ENCODE data around the gene SHMT2. TPM values are rescaled to one million over a fixed set of nuclear protein-coding genes. Genes with fewer than 3 reads are reported as not detected.
"Not testable (repeated sequence)": the region's sequence is repeated elsewhere in the genome, so short reads cannot be mapped to it uniquely, and the experiment has no call there.

SHMT2 gene
- total and polyA plus RNA-seq, 4 donors: 34.3 to 59.1 (median 51.9) TPM

DNA sequence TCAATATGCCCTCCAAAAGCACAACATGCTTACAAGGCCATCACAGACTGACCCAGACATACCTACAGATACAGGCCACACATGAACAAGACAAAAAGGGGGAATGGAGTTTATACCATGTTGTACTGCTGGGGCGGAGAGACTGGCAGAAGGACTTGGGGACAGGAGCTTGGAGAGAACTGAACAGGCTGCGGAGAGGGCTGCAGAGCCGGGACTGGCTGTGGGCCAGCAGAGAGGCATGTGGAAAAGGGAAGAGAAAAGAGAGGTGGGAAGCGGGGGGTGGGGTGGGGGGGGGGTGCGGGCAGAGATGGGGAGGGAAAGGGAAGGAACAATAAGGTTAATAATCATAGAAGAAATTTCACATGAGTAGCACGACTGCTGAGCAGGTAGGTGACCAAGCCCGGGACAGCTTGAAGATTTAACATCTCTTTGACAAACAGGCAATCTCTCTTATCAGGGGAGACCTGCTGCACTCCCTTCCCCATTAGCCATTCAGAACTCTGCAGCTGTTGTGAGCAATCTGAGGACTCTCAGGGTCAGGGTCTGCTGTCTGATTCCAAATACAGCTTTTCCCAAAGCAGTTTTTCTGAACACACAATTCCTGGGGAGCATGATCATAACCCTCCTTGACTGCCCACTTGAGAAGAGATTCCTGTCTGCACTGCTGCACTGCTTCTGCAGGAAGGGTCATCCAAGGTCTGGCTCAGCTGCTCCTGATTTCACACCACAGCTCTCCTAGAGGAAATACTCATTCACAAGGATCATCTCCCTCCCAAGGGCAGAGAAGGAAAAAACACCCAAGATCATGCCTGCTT is 43.0 kb downstream of the SHMT2 start:
- H3K36me3 ChIP-seq (ENCODE audit: control insufficient read depth in 1 of 2, insufficient read depth in 2 of 2, low read length in 1 of 2): peaks cover 2 to 6% of the 10 kb centered on the region in 2 donors
- H3K9me3 ChIP-seq (ENCODE audit: control insufficient read depth, low read length): no peaks in the 10 kb centered on the region
- no peak overlapping the region for H3K27ac ChIP-seq (ENCODE audit: low read depth in 1 of 2, low read length in 2 of 2)
- 60 to 66% methylated on average over 7 of the region's 7 CpGs for WGBS, 2 donors
- no peaks in the 10 kb centered on the region for H3K4me1 ChIP-seq (ENCODE audit: control insufficient read depth in 1 of 2, insufficient read depth in 2 of 2, low read length in 2 of 2)
- no peak overlapping the region for H3K4me3 ChIP-seq (ENCODE audit: low read length in 2 of 2)
- intact Hi-C loops (cut with DNase I): no loop called here
- DNase-seq (no peak), ATAC-seq (ENCODE audit: low FRiP score) (no peak)
- no peaks in the 10 kb centered on the region for H3K27me3 ChIP-seq (ENCODE audit: control insufficient read depth in 1 of 2, insufficient read depth in 2 of 2, low read length in 1 of 2)

DNA sequence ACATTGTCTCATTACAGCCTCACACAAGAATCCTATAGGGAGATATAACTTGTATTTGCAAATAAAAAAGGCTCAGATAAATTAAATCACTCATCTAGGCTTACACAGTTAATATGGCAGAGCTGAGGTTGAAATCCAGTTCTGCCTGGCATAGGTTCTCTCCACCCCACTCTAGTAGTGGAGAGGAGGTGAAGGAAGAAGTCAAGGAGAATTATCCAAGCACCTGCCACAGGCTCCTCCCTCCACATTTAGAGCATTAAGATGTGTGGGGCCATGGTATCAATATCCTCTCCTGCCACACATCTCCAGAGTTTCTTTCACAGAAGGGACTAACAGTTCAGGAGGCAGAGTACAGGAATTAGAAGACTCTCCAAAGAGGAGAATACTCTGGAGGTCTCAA is 44.0 kb downstream of the SHMT2 start:
- no peak for DNase-seq
- Histone ChIP-seq H3K27me3 (ENCODE audit: control insufficient read depth in 1 of 2, insufficient read depth in 2 of 2, low read length in 1 of 2) (no peaks in the 10 kb centered on the region), H3K4me3 (ENCODE audit: low read length in 2 of 2) (no peak overlapping the region), H3K36me3 (ENCODE audit: control insufficient read depth in 1 of 2, insufficient read depth in 2 of 2, low read length in 1 of 2) (peaks cover 0 to 2% of the 10 kb centered on the region in 2 donors), H3K9me3 (ENCODE audit: control insufficient read depth, low read length) (no peaks in the 10 kb centered on the region), H3K27ac (ENCODE audit: low read depth in 1 of 2, low read length in 2 of 2) (no peak overlapping the region), H3K4me1 (ENCODE audit: control insufficient read depth in 1 of 2, insufficient read depth in 2 of 2, low read length in 2 of 2) (no peaks in the 10 kb centered on the region)
- ATAC-seq (ENCODE audit: low FRiP score): no peak
- intact Hi-C loops (cut with DNase I): no loop called here

DNA sequence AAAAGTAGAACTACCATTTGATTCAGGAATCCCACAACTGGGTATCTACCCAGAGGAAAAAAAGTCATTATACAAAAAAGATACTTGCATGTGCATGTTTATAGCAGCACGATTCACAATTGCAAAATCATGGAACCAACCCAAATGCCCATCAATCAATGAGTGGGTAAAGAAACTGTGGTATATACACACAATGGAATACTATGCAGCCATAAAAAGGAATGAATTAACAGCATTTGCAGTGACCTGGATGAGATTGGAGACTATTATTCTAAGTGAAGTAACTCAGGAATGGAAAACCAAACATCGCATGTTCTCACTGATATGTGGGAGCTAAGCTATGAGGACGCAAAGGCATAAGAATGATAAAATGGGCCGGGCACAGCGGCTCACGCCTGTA is 46.7 kb downstream of the SHMT2 start:
- 97 to 99% methylated on average over 6 of the region's 6 CpGs for whole genome bisulfite sequencing, 2 donors
- intact Hi-C loops (cut with DNase I); H3K4me3 ChIP-seq (ENCODE audit: low read length in 2 of 2); H3K4me1 ChIP-seq (ENCODE audit: control insufficient read depth in 1 of 2, insufficient read depth in 2 of 2, low read length in 2 of 2); H3K27ac ChIP-seq (ENCODE audit: low read depth in 1 of 2, low read length in 2 of 2); ATAC-seq (ENCODE audit: low FRiP score); H3K9me3 ChIP-seq (ENCODE audit: control insufficient read depth, low read length); H3K36me3 ChIP-seq (ENCODE audit: control insufficient read depth in 1 of 2, insufficient read depth in 2 of 2, low read length in 1 of 2); DNase-seq; H3K27me3 ChIP-seq (ENCODE audit: control insufficient read depth in 1 of 2, insufficient read depth in 2 of 2, low read length in 1 of 2): not testable (repeated sequence)

DNA sequence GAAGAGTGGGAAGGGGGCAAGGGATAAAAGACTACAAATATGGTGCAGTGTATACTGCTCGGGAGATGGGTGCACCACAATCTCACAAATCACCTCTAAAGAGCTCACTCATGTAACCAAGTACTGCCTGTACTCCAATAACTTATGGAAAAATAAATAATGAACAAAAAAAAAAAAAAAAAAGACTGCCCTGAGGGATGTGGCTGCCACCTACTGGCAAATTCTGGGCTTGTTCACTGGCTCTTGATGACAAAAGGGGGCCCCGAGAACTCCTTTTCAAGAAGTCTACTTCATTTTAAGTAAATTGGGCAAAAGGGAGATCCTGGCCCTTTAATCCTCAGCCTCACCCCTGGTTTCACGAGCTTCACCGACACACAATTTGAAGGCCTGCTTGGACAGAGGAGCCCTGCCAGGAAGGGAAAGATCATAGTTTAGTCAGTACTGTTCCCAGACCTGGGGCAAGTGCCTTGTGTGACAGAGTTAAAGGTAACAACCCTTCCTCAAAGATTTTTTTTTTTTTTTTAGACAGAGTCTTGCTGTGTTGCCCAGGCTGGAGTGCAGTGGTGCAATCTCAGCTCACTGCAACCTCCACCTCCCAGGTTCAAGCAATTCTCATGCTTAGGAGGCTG is 47.5 kb downstream of the SHMT2 start:
- intact Hi-C loops (cut with DNase I): no loop called here
- no peaks in the 10 kb centered on the region for H3K9me3 ChIP-seq (ENCODE audit: control insufficient read depth, low read length)
- ATAC-seq (ENCODE audit: low FRiP score) (no peak), DNase-seq (no peak)
- H3K27ac ChIP-seq (ENCODE audit: low read depth in 1 of 2, low read length in 2 of 2): no peak overlapping the region
- H3K4me1 ChIP-seq (ENCODE audit: control insufficient read depth in 1 of 2, insufficient read depth in 2 of 2, low read length in 2 of 2): no peaks in the 10 kb centered on the region
- WGBS, 2 donors: 63 to 67% methylated on average over 4 of the region's 4 CpGs
- H3K36me3 ChIP-seq (ENCODE audit: control insufficient read depth in 1 of 2, insufficient read depth in 2 of 2, low read length in 1 of 2): peaks cover 0 to 4% of the 10 kb centered on the region in 2 donors
- no peaks in the 10 kb centered on the region for H3K27me3 ChIP-seq (ENCODE audit: control insufficient read depth in 1 of 2, insufficient read depth in 2 of 2, low read length in 1 of 2)
- H3K4me3 ChIP-seq (ENCODE audit: low read length in 2 of 2): no peak overlapping the region

DNA sequence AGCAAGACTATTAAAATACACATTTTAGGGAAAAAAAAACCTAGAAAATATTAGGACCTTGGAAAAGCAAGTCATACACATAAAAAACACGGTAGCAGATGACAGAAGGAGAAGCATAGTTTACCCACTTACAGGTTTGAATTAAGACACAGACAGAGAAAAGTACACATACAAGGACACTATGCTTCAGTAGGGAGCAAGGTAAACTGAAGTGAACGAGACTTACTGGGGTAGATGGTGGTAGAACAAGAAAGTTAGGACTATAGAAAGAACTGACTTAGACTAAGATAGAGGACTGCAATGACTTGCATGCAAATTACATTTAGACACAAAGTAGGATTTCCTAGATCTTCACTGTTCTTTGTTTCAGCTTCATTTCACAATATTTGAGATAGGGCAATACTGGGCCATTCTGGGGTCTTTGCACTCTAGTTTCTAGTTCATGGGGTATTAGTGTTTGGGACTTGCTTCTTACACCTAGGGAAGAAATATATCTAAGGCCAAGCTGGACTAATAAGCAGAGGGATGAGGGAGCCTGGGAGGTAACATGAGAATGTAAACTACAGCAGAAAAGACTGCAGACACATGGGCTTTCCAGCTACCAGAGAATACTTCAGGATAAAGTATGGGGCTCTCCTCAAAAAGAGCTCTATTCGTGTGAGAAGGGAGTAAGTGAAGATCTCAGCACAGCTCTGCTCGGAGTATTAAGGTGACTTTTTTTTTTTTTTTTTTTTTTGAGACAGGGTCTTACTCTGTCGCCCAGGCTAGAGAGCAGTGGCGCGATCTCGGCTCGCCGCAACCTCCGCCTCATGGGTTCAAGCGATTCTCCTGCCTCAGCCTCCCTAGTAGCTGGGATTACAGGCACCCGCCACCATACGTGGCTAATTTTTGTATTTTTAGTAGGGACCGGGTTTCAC is 49.2 kb downstream of the SHMT2 start:
- H3K9me3 ChIP-seq (ENCODE audit: control insufficient read depth, low read length): no peaks in the 10 kb centered on the region
- H3K4me3 ChIP-seq (ENCODE audit: low read length in 2 of 2): no peak overlapping the region
- H3K27ac ChIP-seq (ENCODE audit: low read depth in 1 of 2, low read length in 2 of 2): no peak overlapping the region
- H3K4me1 ChIP-seq (ENCODE audit: control insufficient read depth in 1 of 2, insufficient read depth in 2 of 2, low read length in 2 of 2): no peaks in the 10 kb centered on the region
- DNase-seq: no peak
- 92% methylated on average over 15 of the region's 15 CpGs for WGBS, 2 donors
- intact Hi-C loops (cut with DNase I): no loop called here
- H3K27me3 ChIP-seq (ENCODE audit: control insufficient read depth in 1 of 2, insufficient read depth in 2 of 2, low read length in 1 of 2): no peaks in the 10 kb centered on the region
- ATAC-seq (ENCODE audit: low FRiP score): no peak
- H3K36me3 ChIP-seq (ENCODE audit: control insufficient read depth in 1 of 2, insufficient read depth in 2 of 2, low read length in 1 of 2): peaks cover 1 to 7% of the 10 kb centered on the region in 2 donors

DNA sequence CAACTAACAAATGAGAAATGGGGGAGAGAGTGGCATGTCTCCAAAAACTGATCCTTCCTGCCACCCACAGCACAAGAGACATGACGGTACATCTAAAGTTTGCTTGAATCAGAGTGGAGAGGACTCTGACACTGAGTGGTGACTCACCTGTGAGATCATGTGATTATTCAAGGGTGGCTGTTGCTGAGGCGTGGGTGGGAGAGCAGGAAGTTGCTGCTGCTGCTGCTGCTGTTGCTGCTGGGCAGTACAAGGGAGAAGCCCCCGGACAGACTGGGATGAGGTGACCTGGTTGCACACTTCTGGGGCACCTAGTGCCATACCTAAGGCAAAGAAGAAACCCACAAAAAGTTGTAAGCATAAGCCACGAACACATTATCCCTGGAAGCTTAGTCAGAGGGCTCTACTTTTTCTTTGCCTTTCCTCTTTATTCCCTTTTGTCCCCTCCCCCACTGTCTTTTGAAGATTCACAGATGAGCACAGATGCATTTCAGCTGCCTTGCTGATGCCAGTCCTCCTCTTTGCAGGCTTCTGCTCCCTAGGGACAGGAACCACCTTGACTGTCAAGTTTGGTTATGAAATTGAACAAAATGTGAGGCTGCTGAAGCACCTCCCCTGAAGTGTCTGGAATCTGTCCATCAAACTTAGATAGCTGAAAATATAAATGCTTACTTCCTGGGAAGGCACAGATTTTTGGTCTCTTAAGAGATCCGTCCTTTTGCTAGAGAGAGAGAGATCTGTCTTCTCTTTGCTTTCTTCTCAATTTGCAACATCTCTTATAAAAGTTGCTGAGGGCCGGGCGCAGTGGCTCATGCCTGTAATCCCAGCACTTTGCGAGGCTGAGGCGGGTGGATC is 50.9 kb downstream of the SHMT2 start:
- WGBS, 2 donors: 67% methylated on average over 9 of the region's 9 CpGs
- peak in 1 of 2 donors; percentile 55 for DNase-seq
- peak; percentile 36 for ATAC-seq (ENCODE audit: low FRiP score)

DNA sequence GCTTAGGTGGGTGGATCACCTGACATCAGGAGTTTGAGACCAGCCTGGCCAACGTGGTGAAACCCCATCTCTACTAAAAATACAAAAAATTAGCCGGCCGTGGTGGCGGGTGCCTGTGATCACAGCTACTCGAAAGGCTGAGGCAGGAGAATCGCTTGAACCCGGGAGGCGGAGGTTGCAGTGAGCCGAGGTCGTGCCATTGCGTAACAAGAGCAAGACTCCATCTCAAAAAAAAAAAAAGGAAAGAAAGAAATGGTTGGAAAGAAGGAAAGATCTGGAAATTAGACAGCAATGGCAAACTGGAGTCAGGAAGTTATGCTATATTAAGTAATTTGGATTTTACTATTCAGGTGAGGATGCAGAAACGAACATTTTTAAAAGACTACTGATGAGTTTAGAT is 52.6 kb downstream of the SHMT2 start:
- H3K36me3 ChIP-seq (ENCODE audit: control insufficient read depth in 1 of 2, insufficient read depth in 2 of 2, low read length in 1 of 2); H3K27me3 ChIP-seq (ENCODE audit: control insufficient read depth in 1 of 2, insufficient read depth in 2 of 2, low read length in 1 of 2); ATAC-seq (ENCODE audit: low FRiP score); intact Hi-C loops (cut with DNase I); H3K4me3 ChIP-seq (ENCODE audit: low read length in 2 of 2); H3K4me1 ChIP-seq (ENCODE audit: control insufficient read depth in 1 of 2, insufficient read depth in 2 of 2, low read length in 2 of 2); H3K27ac ChIP-seq (ENCODE audit: low read depth in 1 of 2, low read length in 2 of 2); H3K9me3 ChIP-seq (ENCODE audit: control insufficient read depth, low read length); DNase-seq: not testable (repeated sequence)
- 94 to 95% methylated on average over 12 of the region's 12 CpGs for WGBS, 2 donors

More for the DNA sequence above, 50.9 kb downstream of the SHMT2 start:
- no peaks in the 10 kb centered on the region for H3K27me3 ChIP-seq (ENCODE audit: control insufficient read depth in 1 of 2, insufficient read depth in 2 of 2, low read length in 1 of 2)
- intact Hi-C loops (cut with DNase I): no loop called here
- H3K9me3 ChIP-seq (ENCODE audit: control insufficient read depth, low read length): no peaks in the 10 kb centered on the region
- H3K36me3 ChIP-seq (ENCODE audit: control insufficient read depth in 1 of 2, insufficient read depth in 2 of 2, low read length in 1 of 2): peaks cover 3 to 7% of the 10 kb centered on the region in 2 donors
- no peak overlapping the region for H3K4me3 ChIP-seq (ENCODE audit: low read length in 2 of 2)
- no peaks in the 10 kb centered on the region for H3K4me1 ChIP-seq (ENCODE audit: control insufficient read depth in 1 of 2, insufficient read depth in 2 of 2, low read length in 2 of 2)
- no peak overlapping the region for H3K27ac ChIP-seq (ENCODE audit: low read depth in 1 of 2, low read length in 2 of 2)

Measured in aorta (tissue), 5 donors.